C4-2B (cell line): ENCODE data around the gene ACYP1.
"Not testable (repeated sequence)": the region's sequence is repeated elsewhere in the genome, so short reads cannot be mapped to it uniquely, and the experiment has no call there.

Source experiments
- CTCF ChIP-seq: fragments of 450-650 bp; conservative IDR thresholded peaks from 2 replicates; pipeline ENCODE4 v1.5.1; 2017; ENCODE audit warnings: mild to moderate bottlenecking
- ZFX ChIP-seq: fragments of 450-650 bp; IDR thresholded peaks from 2 replicates; pipeline ENCODE4 v1.6.1; 2017

GRCh38 chr14:75067765-75068164, 3.9 kb upstream of the ACYP1 start:
- not testable (repeated sequence) for TF ChIP-seq CTCF, ZFX
